C4-2B (cell line): ENCODE results near the gene U2AF1.
"Not testable (repeated sequence)": the region's sequence is repeated elsewhere in the genome, so short reads cannot be mapped to it uniquely, and the experiment has no call there.

Source experiments
- H3K27ac ChIP-seq: fragments of 450-650 bp; 2 replicates; pipeline ENCODE4 v1.5.1; 2017

The U2AF1 gene

DNA sequence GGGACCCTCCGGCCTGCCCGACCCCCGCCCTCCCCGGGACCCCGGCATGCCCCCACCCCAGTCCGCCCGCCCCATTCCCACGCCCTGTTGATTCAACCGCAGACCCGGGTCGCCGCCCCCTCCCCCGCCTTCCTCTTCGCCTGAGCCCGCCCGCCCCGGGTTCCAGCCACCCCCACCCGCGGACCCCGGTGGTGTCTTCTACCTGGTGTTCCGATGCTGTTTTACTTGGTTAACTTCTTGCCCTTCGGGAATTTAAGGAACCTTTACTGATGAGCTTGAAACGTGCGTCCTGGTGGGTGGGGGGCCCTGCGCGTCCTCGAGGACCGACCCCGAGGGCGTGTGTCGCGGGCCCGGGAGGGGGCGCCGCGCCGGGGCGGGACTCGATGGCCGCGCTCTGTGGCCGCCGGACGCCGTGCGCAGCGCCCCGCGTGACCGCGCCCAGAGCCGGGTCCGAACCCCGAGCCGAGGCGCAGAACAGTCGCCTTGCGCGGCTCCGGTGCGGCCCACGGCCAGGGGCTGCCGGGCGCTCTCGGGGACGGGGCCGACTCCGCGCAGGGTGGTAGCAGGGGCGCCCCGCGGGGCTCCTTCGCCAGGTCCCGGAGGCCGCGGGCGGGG, 31.2 kb downstream of the U2AF1 start:
- H3K27ac ChIP-seq: not testable (repeated sequence)

DNA sequence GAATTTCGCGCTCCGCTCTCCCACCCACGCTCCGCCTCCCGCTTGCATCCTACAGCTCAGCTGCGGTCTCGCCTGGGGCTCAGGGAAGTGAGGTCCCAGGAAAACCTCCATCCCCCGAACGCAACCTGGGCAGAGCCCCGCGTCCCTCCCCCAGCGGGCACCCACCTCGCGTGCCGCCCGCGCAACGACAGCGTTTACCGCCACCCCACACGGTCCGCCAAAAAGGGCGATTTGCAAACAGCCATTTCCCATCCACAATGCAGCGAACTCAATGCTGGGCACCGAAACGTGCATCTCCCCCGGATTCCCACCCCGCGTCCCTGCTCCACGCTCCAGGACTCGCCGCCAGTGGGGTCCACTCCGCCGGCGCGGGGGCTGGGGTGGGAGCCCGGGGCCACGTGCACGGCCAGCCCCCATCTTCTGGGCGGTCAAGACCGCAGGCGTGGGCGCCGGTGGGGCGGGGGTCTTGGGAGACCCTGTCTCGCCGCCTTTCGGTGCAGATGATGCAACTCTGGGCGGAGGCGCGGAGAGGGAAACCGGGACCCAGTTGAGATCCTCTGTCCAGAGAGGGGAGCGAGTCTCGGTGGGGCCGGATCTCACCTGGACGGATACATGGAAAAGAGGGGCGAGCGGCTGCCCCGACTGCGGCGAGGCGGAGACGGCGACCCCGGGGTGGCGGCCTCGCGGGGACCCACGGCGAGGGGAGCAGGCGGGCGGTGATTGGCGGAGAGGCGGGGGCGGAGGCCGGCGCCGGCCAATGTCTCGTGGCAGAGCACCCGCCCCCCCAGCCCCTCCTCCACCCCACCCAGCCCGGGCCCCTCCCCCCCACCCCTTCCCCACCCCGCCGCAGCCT, 32.0 kb downstream of the U2AF1 start, which contains the start of gene CBS:
CBS (minus strand) TSS at position 666 of the 853 bp plus-strand sequence. CDS start 3,642 bp downstream, outside the sequence.
- not testable (repeated sequence) for H3K27ac ChIP-seq

DNA sequence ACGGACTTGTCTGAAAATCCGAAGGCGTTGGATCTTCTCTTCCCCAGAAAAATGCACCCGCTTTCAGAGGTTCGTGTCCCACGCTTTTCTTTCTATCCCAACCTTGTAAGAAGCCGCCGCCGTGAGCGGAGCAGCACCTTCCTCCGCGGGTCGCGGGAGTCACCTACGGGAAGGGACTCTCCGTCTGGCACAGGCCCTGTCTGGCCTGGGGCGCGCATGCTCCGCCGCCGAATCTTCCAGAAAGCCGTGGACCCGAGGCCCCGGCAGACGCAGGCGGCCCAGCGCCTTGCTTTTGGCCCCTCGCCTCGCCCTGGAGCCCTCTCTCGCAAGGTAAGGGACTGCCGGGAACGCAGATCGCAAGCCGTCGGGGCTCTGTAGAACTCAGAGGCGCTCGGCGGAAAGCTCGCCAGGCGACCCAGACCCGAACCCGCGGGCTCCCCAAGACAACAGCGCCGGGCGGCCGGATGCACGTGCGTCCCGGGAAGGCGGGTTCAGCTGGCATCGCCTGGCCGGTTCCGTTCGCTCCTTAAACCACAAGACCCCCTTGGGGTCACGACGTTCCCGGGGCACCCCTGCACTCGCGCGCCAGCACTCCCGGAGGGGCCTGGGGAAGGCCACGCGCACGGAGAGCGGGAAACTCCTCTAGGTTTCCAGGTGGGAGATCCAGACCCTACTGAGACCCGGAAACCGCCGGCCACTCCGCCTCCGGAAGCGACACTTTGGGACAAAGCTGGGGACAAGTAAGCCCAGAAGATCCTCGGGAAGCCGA, 32.8 kb downstream of the U2AF1 start:
- not testable (repeated sequence) for H3K27ac ChIP-seq

DNA sequence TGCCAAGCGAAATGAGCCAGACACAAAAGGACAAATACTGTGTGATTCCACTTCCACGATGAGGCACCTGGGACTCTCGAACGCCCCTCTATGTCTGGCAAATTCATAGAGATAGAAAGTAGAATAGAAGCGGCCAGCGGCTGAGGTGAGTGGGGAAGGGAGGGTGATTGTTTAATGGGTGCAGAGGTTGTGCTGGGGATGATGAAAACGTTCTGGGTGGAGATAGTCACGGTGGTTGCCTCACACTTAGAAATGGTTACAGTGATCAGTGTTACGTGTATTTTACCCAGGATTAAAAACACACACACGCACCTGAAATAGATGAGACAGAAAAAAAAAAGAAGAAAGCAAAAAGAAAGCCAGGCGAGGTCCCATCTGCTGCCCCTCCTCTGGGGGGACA, 34.6 kb downstream of the U2AF1 start:
- not testable (repeated sequence) for H3K27ac ChIP-seq

DNA sequence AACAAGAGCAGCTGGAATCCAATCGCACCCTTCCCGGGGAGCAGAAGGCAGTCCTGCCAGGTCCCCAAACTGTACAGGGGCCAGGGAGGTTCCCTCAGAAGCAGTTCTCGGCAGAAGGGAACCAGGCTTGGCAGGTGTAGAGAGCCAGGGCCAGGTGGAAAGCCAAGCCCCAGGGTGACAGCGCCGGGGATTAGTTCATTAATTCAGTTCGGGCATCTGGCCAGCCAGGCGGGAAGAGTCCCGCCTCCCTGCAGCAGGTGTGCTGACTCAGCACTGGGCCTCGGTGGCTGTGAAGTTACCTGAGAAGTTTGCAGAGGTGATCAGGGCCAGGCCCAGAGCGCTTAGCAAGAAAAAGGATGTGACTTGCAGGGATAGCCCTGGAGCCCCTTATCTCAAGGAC, 37.7 kb downstream of the U2AF1 start:
- H3K27ac ChIP-seq: not testable (repeated sequence)

DNA sequence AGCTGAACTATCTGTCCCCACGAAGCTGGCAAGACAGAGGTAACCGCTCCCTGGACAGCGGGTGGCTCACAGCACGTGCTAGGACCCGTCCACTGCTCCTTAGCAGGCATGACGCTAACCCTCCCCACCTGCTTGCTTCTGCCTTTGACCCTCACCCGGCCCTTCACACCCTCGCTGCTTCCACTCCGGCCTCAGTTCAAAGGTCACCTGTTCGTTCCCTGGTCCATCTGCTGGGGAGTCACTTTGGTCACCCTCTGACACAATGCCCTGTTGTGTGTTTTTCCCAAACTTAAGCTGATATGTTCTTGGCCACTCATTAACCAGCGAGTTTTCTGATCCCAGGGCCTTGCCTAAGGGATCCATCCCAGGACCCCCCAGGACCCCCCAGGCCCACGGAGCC, 39.3 kb downstream of the U2AF1 start:
- H3K27ac ChIP-seq: not testable (repeated sequence)

DNA sequence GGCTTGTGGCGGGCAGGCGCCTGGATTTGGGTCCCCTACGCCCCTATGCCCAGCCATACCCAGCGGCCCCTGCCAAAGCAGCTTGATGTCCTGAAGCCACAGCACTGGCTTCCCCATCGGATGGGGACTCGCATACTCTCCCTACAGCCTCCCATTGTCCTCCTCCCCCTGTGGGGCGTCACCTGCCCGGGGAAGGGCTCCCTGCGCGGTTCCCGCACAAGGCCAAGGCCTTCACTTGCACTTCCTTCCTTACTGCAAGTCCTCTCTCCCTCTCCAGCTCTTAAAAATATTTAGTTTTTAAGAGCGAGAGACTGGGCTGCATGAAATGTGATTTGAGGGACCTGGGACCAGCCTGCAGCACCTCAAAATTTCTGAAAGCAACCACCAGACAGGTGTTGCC, 40.7 kb downstream of the U2AF1 start:
- not testable (repeated sequence) for H3K27ac ChIP-seq

DNA sequence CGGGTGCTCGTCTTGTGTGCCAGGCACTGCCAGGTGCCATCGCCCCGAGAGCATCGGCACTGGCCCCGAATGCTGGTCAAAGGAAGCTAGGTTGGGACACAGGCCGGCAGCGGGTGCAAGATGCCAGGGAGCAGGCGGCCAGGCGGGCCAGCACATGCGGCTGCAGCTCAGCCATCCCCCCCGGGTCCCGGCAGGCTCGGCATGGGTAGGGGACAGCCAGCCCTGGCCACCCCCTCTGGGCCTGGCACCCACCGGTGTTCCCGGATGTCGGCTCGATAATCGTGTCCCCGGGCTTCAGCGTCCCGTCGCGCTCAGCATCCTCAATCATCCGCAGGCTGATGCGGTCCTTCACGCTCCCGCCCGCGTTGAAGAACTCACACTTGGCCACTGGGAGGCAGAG, 41.4 kb downstream of the U2AF1 start:
- H3K27ac ChIP-seq: not testable (repeated sequence)

DNA sequence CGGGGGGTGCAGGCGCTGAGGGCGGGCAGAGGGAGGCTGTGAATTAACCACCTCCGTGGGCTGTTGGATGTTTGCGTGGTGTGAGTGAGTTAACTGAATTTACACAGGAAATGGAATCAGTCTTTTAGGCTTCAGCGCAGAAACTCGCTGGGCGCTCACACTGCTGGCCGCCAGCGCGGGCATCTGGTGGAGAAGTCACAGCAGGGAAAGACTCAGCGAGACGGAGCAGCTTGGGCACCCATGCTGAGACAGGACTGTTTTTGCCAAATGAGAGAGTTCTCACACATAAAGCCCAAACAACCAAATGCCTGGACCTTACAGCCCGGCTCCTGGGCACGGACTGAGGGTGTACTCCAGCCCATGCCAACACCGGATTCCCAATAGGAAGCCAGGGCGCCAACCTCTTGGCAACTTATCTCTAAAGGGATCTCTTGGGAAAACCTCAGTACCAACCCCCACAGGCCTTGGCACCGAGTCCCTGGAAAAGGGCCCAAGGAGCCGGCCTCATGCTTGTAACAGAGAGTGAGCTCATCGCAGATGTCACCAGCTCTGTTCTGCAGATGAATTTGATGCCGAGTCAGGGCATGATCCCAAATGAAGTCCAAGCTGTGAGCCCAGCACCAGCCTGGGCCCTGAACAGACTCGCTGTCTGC, 43.0 kb downstream of the U2AF1 start:
- H3K27ac ChIP-seq: not testable (repeated sequence)

DNA sequence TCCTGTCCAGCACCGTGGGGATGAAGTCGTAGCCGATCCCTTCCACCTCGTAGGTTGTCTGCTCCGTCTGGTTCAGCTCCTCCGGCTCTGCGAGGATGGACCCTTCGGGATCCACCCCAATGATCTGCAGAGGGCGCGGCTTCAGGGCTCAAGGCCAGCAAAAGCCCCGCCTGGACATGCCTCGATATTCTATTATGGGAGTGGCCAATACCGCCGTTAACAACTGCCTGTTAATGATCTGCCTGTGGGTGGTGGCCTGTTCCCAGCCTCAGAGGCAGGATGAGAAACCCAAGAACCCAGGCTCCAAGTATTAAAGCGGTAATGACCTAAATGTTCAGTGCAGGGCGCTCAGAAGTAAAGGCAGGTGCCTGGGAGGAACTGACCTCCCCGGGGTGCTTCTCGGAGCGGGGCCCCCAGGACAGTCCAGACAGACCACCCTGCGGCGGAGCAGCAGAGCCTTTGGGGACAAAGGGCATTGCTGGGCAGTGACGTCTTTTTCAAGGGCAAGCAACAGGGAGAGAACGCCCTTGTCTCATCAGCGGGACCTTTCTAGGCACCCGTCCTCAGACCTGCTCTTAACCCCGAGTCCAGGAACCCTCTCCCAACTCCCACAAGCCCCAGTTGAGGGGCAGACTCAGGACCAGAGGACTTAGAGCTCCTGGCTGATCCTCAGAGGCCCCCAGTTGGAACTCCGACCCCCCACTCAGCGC, 44.3 kb downstream of the U2AF1 start:
- not testable (repeated sequence) for H3K27ac ChIP-seq

DNA sequence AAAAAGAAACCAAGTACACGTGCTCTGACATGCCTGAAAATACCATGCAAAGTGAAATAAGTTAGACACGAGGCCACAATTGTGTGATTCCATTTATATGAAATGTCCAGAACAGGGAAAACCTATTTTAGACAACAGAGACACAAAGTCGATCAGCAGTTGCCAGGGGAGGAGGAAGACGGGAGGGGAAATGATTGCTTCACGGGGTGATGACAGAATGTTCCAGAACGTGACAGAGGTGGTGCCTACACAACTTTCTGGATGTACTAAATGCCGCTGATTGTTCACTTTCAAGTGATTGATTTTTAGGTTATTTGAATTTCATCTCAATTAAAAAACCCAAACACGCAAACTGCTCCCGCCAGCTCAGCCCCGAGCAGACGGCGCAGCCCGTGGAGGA, 54.3 kb downstream of the U2AF1 start:
- not testable (repeated sequence) for H3K27ac ChIP-seq

DNA sequence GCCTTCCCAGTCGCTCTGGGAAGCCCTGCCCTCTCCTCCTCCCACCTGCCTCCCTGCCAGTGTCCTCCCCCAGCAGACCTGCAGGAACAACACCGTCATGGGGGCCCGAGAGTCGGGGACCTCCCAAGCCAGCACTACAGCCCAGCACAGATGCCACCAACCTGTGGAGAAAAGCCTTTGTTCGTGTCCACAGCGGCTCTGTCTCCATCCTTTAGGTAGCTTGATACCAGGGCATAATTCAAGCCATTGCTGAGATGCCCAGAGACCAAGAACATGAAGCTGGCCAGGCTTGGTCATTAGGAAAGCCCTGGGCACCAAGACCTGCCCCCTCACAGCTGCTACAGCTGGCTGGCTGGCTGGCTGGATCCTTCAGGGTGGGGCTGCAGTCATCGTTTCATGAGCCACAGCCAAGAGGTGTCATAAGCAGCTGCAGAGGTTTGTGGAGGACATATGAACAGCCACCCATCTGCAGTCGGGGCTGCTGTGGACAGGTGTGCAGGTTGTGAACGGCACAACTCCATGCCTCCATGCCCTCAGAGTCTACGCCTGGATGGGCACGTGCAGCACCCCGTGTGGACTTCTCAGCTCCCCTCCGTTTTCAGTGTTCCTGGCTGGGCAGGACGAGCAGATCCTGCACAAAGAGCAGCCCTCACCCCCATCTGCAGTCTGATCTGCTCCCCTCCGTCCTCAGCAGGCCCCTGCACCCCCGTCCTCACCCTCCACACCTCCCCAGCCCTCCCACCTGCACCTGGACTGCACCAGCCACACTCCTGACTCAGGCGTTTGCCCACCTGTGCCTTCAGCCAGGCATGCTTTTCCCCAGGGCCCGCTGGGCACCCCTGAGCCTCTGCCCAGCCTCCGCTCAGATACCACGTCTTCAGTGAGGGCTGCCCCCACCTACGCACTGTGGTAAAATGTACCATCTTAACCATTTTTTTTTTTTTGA, 61.2 kb downstream of the U2AF1 start:
- H3K27ac ChIP-seq: peak overlapping the region; percentile 76

DNA sequence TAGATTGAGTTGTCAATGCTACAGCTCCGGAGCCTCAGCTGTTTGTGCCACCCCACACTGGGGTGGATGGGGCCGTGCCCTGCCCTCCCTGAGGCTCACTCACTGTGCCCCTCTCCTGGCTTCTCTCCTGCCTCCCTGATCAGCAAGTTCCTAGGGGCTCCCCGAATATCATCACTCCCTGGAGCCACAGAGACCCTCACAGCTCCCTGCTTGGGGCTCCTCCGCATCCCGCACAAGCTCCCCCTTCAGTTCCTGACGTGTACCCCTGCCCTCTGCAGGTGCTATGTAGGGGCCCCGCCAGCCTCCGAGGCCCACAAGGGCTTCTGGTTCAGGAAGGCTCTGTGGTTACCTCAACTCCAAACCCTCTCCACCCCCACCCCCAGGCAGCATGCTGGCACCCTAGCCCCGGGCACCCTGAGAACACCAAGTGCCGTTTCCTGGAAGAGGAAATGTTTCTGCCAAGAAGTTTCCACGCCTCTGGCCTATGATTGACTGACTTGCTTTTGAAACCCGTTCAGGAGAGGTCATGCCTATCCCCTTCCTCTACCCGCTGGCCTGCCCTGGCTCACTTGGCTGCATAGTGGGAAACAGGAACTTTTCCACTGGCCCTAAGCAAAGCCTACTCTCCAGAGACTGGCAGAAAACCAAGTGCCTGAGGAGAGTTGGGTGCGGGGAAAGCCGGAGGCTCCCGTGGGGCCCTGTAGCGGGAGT, 62.0 kb downstream of the U2AF1 start:
- H3K27ac ChIP-seq: peak overlapping the region; percentile 76

DNA sequence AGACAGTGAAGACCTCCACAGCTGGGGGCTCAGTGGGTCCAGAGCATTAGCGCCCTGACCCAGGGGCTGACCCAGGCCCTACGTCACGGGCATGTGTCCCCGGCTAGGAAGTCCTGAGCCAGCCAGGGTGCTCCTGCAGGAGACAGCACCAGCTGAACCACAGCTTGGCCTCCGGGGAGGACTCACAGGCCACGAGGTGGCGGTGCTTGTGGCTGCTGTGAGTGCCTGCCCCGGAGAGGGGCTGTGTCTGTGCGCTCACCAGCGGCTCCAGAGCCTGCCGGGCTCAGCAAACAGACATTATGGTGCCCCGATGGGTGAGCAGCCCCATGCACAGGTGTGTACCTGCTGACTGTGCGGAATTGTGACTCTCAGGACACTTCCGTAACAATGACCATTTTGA, 62.8 kb downstream of the U2AF1 start:
- H3K27ac ChIP-seq: not testable (repeated sequence)

DNA sequence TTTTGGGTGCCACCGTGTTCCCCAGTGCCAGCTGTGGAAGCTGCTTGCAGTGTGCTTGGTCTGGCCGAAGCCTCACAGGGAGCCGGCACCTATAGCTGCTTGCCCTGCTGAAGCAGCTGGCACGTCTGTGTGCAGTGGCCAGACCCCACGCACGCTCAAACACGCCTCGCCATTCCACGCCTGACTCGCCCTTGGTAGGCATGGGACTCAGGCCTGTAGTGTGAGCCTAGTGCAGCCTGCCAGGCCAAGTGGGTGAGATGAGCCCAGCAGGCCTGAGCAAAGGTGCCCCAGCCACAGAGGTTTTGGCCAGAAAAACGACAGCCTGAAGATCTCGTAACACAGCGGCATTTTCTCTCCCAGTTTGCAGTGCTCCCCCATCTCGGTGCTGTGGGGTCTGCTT, 64.1 kb downstream of the U2AF1 start:
- H3K27ac ChIP-seq: not testable (repeated sequence)
